ENCODE data around the gene CDH4. TPM values are rescaled to one million over a fixed set of nuclear protein-coding genes. Genes with fewer than 3 reads are reported as not detected.
"Not testable (repeated sequence)": the region's sequence is repeated elsewhere in the genome, so short reads cannot be mapped to it uniquely, and the experiment has no call there.

Gene CDH4
- polyA plus RNA-seq, 1 experiment: 1.5 TPM

DNA sequence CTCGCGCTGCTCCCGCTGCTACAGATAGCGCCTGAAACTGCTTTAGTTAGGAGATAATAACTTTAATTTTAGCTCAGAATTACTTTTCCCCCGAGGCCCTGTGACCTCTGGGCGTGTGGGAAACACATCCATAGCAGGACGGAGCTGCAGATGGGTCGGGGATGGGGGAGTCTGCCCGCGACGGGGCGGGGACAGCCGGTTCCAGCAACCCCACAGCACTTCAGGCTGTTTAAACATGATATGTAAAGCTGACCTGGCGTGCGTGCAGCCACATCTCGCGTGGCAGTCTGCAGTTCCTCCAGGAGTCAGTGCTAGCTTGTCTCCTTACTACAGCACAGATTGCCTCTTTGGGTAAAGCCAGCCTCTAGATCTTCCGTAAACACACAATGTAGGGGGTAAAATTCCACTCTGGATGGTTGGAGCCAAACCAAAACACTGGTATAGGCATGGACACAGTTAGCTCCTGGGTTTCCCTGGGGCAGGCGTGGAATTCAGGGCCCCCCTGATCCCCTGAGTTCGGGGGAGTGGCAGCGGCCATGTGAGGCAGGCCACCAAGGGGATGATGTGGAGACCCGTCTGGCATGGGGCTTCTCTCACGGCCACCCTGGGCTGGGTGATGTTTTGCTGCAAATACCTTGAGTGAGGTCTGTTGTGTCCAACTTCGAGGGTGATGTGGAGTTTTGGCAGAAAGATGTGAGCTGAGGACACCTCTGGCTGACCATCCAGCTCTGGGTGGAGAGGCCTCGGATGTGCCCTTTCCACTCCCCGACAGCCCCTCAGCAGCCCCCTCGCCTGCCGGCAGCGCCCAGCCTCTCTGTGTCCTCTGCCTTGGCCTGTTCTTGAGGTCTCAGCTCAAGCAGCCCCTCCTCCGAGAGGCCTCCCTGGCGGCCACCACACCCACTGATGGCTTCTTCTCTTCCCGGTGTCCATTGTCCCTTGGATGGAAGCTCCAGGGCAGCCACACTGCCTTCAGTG lies 599.2 kb downstream of the CDH4 start:
- POLR2A ChIA-PET: no interaction called here
- DNase-seq (ENCODE audit: low read depth): no peak
- Histone ChIP-seq H3K27me3 (ENCODE audit: control insufficient read depth, insufficient read depth, low read length) (no peaks in the 10 kb centered on the region), H3K4me3 (ENCODE audit: low read depth, low read length) (no peak overlapping the region), H3K36me3 (ENCODE audit: control insufficient read depth, insufficient read depth, low read length) (no peaks in the 10 kb centered on the region)
- CTCF ChIA-PET: interaction anchor here (1.0 kb wide), 1 partner anchor 139 kb away, joined by 3 read pairs; no protein-coding TSS in a partner anchor
- TF ChIP-seq, protein P1, sequence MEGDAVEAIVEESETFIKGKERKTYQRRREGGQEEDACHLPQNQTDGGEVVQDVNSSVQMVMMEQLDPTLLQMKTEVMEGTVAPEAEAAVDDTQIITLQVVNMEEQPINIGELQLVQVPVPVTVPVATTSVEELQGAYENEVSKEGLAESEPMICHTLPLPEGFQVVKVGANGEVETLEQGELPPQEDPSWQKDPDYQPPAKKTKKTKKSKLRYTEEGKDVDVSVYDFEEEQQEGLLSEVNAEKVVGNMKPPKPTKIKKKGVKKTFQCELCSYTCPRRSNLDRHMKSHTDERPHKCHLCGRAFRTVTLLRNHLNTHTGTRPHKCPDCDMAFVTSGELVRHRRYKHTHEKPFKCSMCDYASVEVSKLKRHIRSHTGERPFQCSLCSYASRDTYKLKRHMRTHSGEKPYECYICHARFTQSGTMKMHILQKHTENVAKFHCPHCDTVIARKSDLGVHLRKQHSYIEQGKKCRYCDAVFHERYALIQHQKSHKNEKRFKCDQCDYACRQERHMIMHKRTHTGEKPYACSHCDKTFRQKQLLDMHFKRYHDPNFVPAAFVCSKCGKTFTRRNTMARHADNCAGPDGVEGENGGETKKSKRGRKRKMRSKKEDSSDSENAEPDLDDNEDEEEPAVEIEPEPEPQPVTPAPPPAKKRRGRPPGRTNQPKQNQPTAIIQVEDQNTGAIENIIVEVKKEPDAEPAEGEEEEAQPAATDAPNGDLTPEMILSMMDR (IDR thresholded peaks at IDR 0.05; ENCODE audit: insufficient read depth, low read depth, low read length): no peak

DNA sequence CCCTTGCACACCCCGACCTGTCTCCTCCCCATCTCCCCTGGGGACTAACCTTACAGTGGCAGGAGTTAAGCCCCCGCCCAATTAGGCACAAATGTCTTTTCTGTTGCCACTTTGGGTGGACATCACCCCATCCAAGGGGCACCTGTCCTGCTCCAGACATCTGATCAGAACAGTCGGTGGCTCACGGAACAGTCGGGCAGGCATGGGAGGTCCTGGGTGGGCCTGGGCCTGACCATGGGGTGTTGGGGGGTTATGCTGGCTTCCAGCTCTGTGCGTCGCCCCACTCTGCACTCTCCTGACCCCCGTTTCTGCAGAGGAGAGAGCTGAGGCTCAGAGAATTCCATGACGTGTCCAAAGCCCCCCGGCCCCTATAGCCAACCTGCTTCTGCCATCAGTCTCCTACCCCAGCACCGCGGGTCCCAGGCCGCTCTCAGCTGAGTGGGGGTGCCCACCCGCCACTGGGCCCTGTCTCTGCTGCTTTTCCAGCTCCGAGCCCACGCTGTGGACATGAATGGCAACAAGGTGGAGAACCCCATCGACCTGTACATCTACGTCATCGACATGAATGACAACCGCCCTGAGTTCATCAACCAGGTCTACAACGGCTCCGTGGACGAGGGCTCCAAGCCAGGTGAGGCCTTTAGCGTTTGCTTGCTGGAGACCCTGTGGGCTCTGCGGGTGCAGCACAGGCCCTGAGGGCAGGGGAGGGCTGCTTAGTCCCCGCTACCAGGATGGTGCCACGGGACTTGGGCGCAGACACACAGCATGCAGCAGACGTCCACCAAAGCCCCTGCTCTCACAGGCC lies 600.4 kb downstream of the CDH4 start:
- TF ChIP-seq, protein P1 (IDR thresholded peaks at IDR 0.05; ENCODE audit: insufficient read depth, low read depth, low read length): no peak
- ChIA-PET POLR2A (no interaction called here), CTCF (interaction anchor here (0.6 kb wide), 1 partner anchor 1386 kb away, joined by 4 read pairs; no protein-coding TSS in a partner anchor)
- DNase-seq (ENCODE audit: low read depth): no peak
- Histone ChIP-seq H3K4me3 (ENCODE audit: low read depth, low read length) (no peak overlapping the region), H3K27me3 (ENCODE audit: control insufficient read depth, insufficient read depth, low read length) (no peaks in the 10 kb centered on the region), H3K36me3 (ENCODE audit: control insufficient read depth, insufficient read depth, low read length) (no peaks in the 10 kb centered on the region)

DNA sequence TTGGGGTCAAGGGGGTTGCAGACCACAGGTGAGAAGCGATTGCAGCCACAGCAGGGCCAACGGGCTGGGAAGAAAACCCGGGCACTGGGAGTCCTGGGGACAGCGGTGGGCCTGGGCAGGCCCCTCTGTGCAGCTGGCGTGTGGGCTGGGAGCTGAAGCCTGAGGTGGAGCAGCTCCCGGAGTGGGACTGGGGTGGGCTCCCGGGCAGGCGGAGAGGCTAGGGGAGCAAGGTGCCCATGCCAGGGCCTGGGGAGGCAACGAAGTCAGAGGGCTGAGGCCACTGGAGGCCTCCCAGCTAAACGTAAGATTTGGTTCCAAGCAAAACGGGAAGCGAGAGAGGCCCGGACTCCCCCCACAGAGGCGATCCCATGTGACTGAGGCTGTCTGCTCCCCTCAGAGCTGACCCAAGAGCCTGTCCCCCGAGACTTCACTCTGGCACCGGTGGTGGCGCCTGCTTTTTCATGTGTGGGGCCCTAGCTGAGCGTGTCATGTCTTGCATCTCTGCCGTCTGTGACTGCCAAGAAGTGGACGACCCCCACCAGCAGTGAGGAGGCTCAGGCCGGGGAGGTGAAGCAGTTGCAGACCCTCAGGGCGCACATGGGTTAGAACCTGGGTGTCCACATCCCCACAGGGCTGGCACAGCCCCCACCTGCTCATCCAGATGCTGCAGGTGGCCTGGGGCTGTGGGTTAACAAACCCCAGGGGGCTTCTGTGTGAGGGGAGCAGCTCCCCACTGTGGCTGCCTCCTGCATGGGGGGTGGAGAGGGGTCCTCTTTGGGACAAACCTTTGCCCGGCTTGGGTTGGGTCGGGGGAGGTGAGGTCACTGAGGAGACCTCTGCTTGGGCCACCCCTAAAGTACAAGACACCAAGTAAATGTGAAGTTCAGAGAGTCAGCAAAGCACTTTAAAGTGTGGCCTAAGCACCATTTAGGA lies 601.3 kb downstream of the CDH4 start:
- H3K36me3 ChIP-seq (ENCODE audit: control insufficient read depth, insufficient read depth, low read length): no peaks in the 10 kb centered on the region
- no peaks in the 10 kb centered on the region for H3K27me3 ChIP-seq (ENCODE audit: control insufficient read depth, insufficient read depth, low read length)
- H3K4me3 ChIP-seq (ENCODE audit: low read depth, low read length): no peak overlapping the region
- POLR2A ChIA-PET: no interaction called here
- CTCF ChIA-PET: interaction anchor here (0.6 kb wide), 1 partner anchor 1387 kb away, joined by 4 read pairs; no protein-coding TSS in a partner anchor
- TF ChIP-seq, protein P1 (IDR thresholded peaks at IDR 0.05; ENCODE audit: insufficient read depth, low read depth, low read length): no peak
- no peak for DNase-seq (ENCODE audit: low read depth)

DNA sequence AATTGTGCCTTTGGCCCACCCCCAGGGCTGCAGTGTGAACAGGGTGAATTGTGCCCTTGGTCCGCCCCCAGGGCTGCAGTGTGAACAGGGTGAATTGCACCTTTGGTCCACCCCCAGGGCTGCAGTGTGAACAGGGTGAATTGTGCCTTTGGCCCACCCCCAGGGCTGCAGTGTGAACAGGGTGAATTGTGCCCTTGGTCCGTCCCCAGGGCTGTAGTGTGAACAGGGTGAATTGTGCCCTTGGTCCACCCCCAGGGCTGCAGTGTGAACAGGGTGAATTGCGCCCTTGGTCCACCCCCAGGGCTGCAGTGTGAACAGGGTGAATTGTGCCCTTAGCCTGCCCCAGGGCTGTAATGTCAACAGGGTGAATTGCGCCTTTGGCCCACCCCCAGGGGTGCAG lies 602.5 kb downstream of the CDH4 start:
- POLR2A ChIA-PET; CTCF ChIA-PET; H3K27me3 ChIP-seq (ENCODE audit: control insufficient read depth, insufficient read depth, low read length); H3K4me3 ChIP-seq (ENCODE audit: low read depth, low read length); H3K36me3 ChIP-seq (ENCODE audit: control insufficient read depth, insufficient read depth, low read length); DNase-seq (ENCODE audit: low read depth): not testable (repeated sequence)

DNA sequence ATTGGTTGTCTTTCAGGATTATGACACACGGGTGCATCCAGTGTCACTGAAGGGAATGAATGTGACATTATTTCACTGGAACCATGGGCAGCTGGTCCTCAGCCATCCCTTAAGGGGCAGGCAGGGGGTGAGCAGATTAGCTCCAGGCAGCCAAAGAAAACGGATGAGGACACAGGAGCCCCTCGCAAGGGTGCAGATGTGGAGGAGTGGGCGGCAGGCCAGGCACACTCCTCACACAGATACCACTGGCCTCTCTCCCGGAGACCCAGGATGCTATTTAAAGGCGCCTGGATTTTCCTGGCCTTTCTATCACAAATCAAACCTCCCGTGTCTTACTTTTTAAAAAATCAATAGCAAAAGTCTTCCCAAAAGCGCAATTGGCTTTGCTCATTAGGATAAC lies 603.2 kb downstream of the CDH4 start:
- Histone ChIP-seq H3K27me3 (ENCODE audit: control insufficient read depth, insufficient read depth, low read length) (no peaks in the 10 kb centered on the region), H3K4me3 (ENCODE audit: low read depth, low read length) (no peak overlapping the region), H3K36me3 (ENCODE audit: control insufficient read depth, insufficient read depth, low read length) (no peaks in the 10 kb centered on the region)
- TF ChIP-seq, protein P1 (IDR thresholded peaks at IDR 0.05; ENCODE audit: insufficient read depth, low read depth, low read length): no peak
- CTCF ChIA-PET: no interaction called here
- DNase-seq (ENCODE audit: low read depth): no peak
- POLR2A ChIA-PET: no interaction called here

All from BJ (cell line).